HepG2 (cell line): ENCODE measurements around the gene ARVCF. TPM values are rescaled to one million over a fixed set of nuclear protein-coding genes. Genes with fewer than 3 reads are reported as not detected.

Experiments used
- ATAC-seq: fragments of 200-7000 bp; cut with Tn5 transposase; 3 replicates; pipeline ENCODE4 v1.9.1; 2020; ENCODE audit warnings: mild to moderate bottlenecking, moderate library complexity
- BruUV-seq: library from RNA; stranded (reverse); fragments of 400-500 nt; replicated peaks from 2 replicates; lab custom pipeline; 2021; lab: Mats Ljungman, UMichigan
- CTCF ChIA-PET: fragments of 300-600 bp; formaldehyde crosslinking; extraction: SDS; loops from one replicate; lab custom pipeline; 2021; ENCODE audit warnings: low total read pairs, inconsistent platforms, low intra/inter-chr PET ratio; lab: Yijun Ruan, JAX
- POLR2A ChIA-PET: fragments of 350-600 bp; sonication (Branson Sonifier 250); formaldehyde crosslinking; loops from one replicate; lab custom pipeline; 2020; ENCODE audit warnings: antibody characterized with exemption, inconsistent platforms; lab: Yijun Ruan, JAX
- DNase-seq: peaks from one replicate; pipeline ENCODE4 v3.0.0-alpha.2; 2015; ENCODE audit warnings: low spot score
- FAIRE-seq: peaks from 3 replicates; lab custom pipeline; 2011; peaks lifted over from hg19 to GRCh38; lab: Jason Lieb, UNC
- H2AFZ ChIP-seq: one replicate; pipeline ENCODE4 v1.6.1; 2011; ENCODE audit warnings: low read length, inconsistent platforms
- H3K27ac ChIP-seq: fragments of 300-600 bp; 3 replicates; pipeline ENCODE4 v1.8.0; 2011; ENCODE audit warnings: mixed run types, mild to moderate bottlenecking, mixed read lengths, low read length, inconsistent platforms; ENCODE audit not compliant: insufficient read depth; ENCODE audit errors: extremely low read length
- H3K27me3 ChIP-seq, 2 experiments: fragments of 200-600 bp in 1 of 2; 2 replicates in 1 of 2; 3 replicates in 1 of 2; pipeline versions ENCODE4 v1.6.0 to v1.8.0; 2011; ENCODE audit warnings: low read length in 2 of 2, mild to moderate bottlenecking in 2 of 2, moderate library complexity in 2 of 2, inconsistent platforms in 1 of 2; ENCODE audit not compliant: insufficient read depth in 2 of 2, control insufficient read depth in 1 of 2
- H3K36me3 ChIP-seq, 2 experiments: fragments of 200-600 bp in 1 of 2; replicated peaks in 1 of 2; 2 replicates in 1 of 2; 3 replicates in 1 of 2; pipeline versions ENCODE4 v1.5.1 to v1.8.0; 2011; ENCODE audit warnings: low read length in 2 of 2, inconsistent platforms in 1 of 2; ENCODE audit not compliant: insufficient read depth in 2 of 2, control insufficient read depth in 1 of 2
- H3K4me1 ChIP-seq: 2 replicates; pipeline ENCODE4 v1.5.1; 2012; ENCODE audit warnings: low read length, inconsistent platforms; ENCODE audit not compliant: insufficient read depth
- H3K4me2 ChIP-seq: 2 replicates; pipeline ENCODE4 v1.6.0; 2011; ENCODE audit warnings: low read depth, low read length, inconsistent platforms
- H3K4me3 ChIP-seq, 3 experiments: fragments of 200-600 bp in 1 of 3; sonication (generic), shearing (Covaris generic) in 1 of 3; replicated peaks in 1 of 3; 2 replicates each; pipeline ENCODE4 v1.5.1; 2011 to 2016; ENCODE audit warnings: low read length in 3 of 3, inconsistent platforms in 2 of 3, low read depth in 2 of 3, mild to moderate bottlenecking in 2 of 3, control low read depth in 1 of 3, mixed read lengths in 1 of 3; ENCODE audit not compliant: insufficient read depth in 1 of 3
- H3K79me2 ChIP-seq: one replicate; pipeline ENCODE4 v1.6.1; 2011; ENCODE audit warnings: low read length, inconsistent platforms; ENCODE audit not compliant: insufficient read depth
- H3K9ac ChIP-seq: 2 replicates; pipeline ENCODE4 v1.6.0; 2011; ENCODE audit warnings: mild to moderate bottlenecking, low read depth, low read length, inconsistent platforms; ENCODE audit not compliant: insufficient read depth
- H3K9me3 ChIP-seq: 2 replicates; pipeline ENCODE4 v1.5.1; 2012; ENCODE audit warnings: mild to moderate bottlenecking, low read length
- H4K20me1 ChIP-seq: 2 replicates; pipeline ENCODE4 v1.6.0; 2011; ENCODE audit warnings: inconsistent platforms, mild to moderate bottlenecking, low read length, moderate library complexity; ENCODE audit not compliant: insufficient read depth
- ADNP ChIP-seq: sonication (generic); formaldehyde crosslinking; IDR thresholded peaks from 2 replicates; pipeline ENCODE4 v1.4.0; 2020; ENCODE audit warnings: missing genetic modification reagents
- AGO2 ChIP-seq: fragments of 200-400 bp; formaldehyde crosslinking; optimal IDR thresholded peaks from 2 replicates; pipeline ENCODE3; 2017; ENCODE audit warnings: mild to moderate bottlenecking, low read depth, low read length, moderate library complexity
- ATAD3A ChIP-seq: sonication (generic); formaldehyde crosslinking; IDR thresholded peaks from 2 replicates; pipeline ENCODE4 v1.4.0; 2020; ENCODE audit warnings: missing genetic modification reagents
- MTA1 ChIP-seq: sonication (generic); formaldehyde crosslinking; IDR thresholded peaks from 2 replicates; pipeline ENCODE4 v1.4.0; 2020; ENCODE audit warnings: missing genetic modification reagents, mild to moderate bottlenecking, borderline replicate concordance
- NR1H2 ChIP-seq: sonication (generic); formaldehyde crosslinking; IDR thresholded peaks from 2 replicates; pipeline ENCODE4 v1.8.1; 2022; ENCODE audit warnings: low read depth, missing genetic modification reagents, borderline replicate concordance
- PHF8 ChIP-seq: sonication (generic); formaldehyde crosslinking; IDR thresholded peaks from 2 replicates; pipeline ENCODE4 v1.5.0; 2020; ENCODE audit warnings: missing genetic modification reagents
- RFXAP ChIP-seq: sonication (generic); formaldehyde crosslinking; IDR thresholded peaks from 2 replicates; pipeline ENCODE4 v1.4.0; 2020; ENCODE audit warnings: missing genetic modification reagents, borderline replicate concordance
- SRSF9 ChIP-seq: fragments of 200-400 bp; formaldehyde crosslinking; IDR thresholded peaks from 2 replicates; pipeline ENCODE4 v1.6.1; 2018; ENCODE audit warnings: borderline replicate concordance, mild to moderate bottlenecking, low read depth, low read length; ENCODE audit not compliant: insufficient read depth, poor library complexity, severe bottlenecking
- XRCC5 ChIP-seq: fragments of 200-400 bp; formaldehyde crosslinking; optimal IDR thresholded peaks from 2 replicates; pipeline ENCODE3; 2017; ENCODE audit warnings: mild to moderate bottlenecking, low read length
- ZMYM3 ChIP-seq: sonication (generic); formaldehyde crosslinking; IDR thresholded peaks from 2 replicates; pipeline ENCODE4 v1.5.1; 2020; ENCODE audit warnings: mild to moderate bottlenecking, missing genetic modification reagents
- ZNF510 ChIP-seq: sonication (generic); formaldehyde crosslinking; IDR thresholded peaks from 2 replicates; pipeline ENCODE4 v1.4.0; 2020; ENCODE audit warnings: low read depth, mild to moderate bottlenecking, missing genetic modification reagents
- ZNF598 ChIP-seq: sonication (generic); formaldehyde crosslinking; IDR thresholded peaks from 2 replicates; pipeline ENCODE4 v1.5.1; 2020; ENCODE audit warnings: mild to moderate bottlenecking, missing genetic modification reagents, borderline replicate concordance
- ZNF629 ChIP-seq: sonication (generic); formaldehyde crosslinking; conservative IDR thresholded peaks from 2 replicates; pipeline ENCODE4 v1.5.0; 2020; ENCODE audit warnings: missing genetic modification reagents
- ZNF713 ChIP-seq: sonication (generic); formaldehyde crosslinking; IDR thresholded peaks from 2 replicates; pipeline ENCODE4 v1.4.0; 2020; ENCODE audit warnings: mild to moderate bottlenecking, missing genetic modification reagents
- ZNF75D ChIP-seq: sonication (generic); formaldehyde crosslinking; IDR thresholded peaks from 2 replicates; pipeline ENCODE4 v1.8.1; 2023; ENCODE audit warnings: missing genetic modification reagents, mild to moderate bottlenecking, borderline replicate concordance
- WGBS: methylation state at CpG from one replicate; pipeline ENCODE4 v1.1.6; 2017; ENCODE audit warnings: low lambda C conversion rate; 5-methylcytosine and 5-hydroxymethylcytosine counted together
- in situ Hi-C: cut with HindIII; loops from 2 replicates; pipeline ENCODE4 v1.10.0; 2017; ENCODE audit warnings: low pct_unique_long_range_greater_than_20kb; ENCODE audit not compliant: extremely low pct_ligation_motif_present
- intact Hi-C: fragments of 100-400 bp; cut with micrococcal nuclease; formaldehyde crosslinking; loops from one replicate; pipeline ENCODE4 v1.10.0; 2022; ENCODE audit not compliant: unreplicated experiment
- polyA plus RNA-seq, 8 experiments: library from polyadenylated mRNA; depleted of rRNA in 3 of 8; stranded (reverse) in 7 of 8; unstranded in 1 of 8; fragments of >200 nt; fragmentation: Illumina TruSeq in 4 of 8; extraction: Trizol in 4 of 8; gene quantifications; 2 replicates each; pipeline versions ENCODE4 v1.2.1 to v1.2.3, GENCODE V29; 2011 to 2016; ENCODE audit warnings: low read depth in 4 of 8, missing spikeins in 1 of 8, mixed read lengths in 1 of 8; ENCODE audit not compliant: insufficient read depth in 1 of 8
- total RNA-seq, 5 experiments: library from RNA; depleted of rRNA; stranded (reverse); fragments of >200 nt; fragmentation: Illumina TruSeq; extraction: Trizol; gene quantifications; 2 replicates each; pipeline ENCODE4 v1.2.3, GENCODE V29; 2016; ENCODE audit warnings: low read depth in 1 of 5
- TF ChIP-seq, protein P1 (sequence below): sonication (generic); formaldehyde crosslinking; IDR thresholded peaks from 2 replicates; pipeline ENCODE4 v1.4.0; 2020; ENCODE audit warnings: missing genetic modification reagents
- TF ChIP-seq, protein P2 (sequence below): sonication (generic); formaldehyde crosslinking; IDR thresholded peaks from 2 replicates; pipeline ENCODE4 v1.4.0; 2020; ENCODE audit warnings: missing genetic modification reagents

ARVCF gene
- total and polyA plus RNA-seq, 2 of the 13 experiments (the other 11 are each of a cell fraction or from before 2014, with no cell fraction given), result 16.4 to 17.7 TPM

DNA sequence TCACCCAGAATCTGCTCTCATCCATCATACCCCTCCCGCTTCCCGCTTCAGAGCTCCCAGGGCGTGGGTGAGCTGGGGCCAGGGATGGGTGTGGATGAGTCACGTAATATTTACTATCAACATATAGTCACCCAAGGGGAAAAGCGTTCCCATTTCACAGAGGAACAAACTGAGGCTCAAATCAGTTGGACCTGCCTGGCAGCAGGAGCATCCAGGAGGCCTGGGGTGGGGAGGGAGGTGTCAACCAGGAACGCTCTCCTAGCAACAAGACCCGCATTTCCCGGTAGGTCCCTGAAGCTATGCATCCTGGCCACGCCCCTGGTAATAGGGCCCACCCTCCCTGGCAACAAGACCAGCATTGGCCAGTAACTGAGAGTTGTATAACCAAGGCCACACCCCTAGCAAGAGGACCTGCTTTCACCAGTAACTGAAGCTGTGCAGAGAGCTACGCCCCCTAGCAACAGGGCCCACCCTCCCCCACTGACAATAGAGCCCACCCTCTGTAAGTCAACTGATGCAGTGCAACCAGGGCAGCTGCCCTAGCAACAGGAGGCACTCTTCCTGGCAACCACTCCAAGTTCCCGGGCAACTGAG, 42.3 kb downstream of the ARVCF start (continued):
- TF ChIP-seq XRCC5 (peak; percentile 18), ADNP (CRISPR knock-in tag) (peak; percentile 69; the same call in 1 of the 2 replicates), ZNF713 (CRISPR knock-in tag) (no peak), ATAD3A (no peak), RFXAP (CRISPR knock-in tag) (0 out of 2 replicates have a peak, but pooled peaks have one; percentile 73), ZNF629 (CRISPR knock-in tag) (peak; percentile 98), ZMYM3 (peak; percentile 89), MTA1 (0 out of 2 replicates have a peak, but pooled peaks have one; percentile 11)

DNA sequence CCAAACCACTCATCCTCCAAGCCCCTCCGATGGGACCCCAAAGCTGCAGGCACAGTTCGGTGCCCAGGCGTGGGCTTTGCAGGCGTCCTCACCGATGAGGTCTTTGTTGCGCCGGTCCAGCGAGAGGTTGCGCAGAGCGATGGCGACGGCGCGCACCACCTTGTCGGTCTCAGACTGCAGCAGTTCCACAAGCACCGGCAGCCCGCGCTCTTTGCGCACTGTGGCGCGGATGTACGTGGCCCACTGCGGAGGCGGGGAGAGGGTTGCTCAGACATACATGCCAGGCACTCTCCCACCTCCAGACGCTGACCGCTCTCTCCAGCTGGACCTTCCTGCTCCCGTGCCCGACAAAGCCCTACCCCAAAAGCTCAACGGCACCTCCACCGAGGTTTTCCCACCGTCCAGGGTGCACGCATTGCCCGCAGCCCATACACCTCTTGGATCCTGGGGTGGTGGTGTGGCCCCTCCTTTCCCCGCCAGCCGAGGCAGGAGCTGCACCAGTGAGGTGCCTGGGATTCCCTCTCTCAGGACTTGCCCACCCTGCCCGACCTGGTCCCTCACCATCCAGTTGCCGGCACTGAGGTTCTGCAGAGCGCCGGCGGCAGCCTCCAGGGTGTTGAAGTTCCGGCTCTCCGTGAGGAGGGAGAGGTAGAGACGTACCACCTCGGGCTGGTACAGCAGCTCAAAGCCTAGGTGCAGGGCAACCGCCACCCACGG, 42.9 kb downstream of the ARVCF start:
- CTCF ChIA-PET, result no interaction called here
- intact Hi-C loops, result no loop called here
- DNase-seq (no peak), ATAC-seq (no peak), FAIRE-seq (no peak)
- Histone ChIP-seq H3K27me3 (no peaks in the 10 kb centered on the region), H3K79me2 (no peaks in the 10 kb centered on the region), H3K9me3 (no peaks in the 10 kb centered on the region), H3K27ac (no peak overlapping the region), H3K4me2 (no peak overlapping the region), H3K4me1 (peaks cover 37% of the 10 kb centered on the region), H3K36me3 (peaks cover 4 to 7% of the 10 kb centered on the region in 2 experiments; a peak in 2 of 5 replicates), H4K20me1 (no peaks in the 10 kb centered on the region), H2AFZ (no peak overlapping the region), H3K9ac (no peak overlapping the region), H3K4me3 (no peak overlapping the region)
- over 99% methylated on average over 33 of the region's 46 CpGs for WGBS
- in situ Hi-C loops, result loop anchor here (5.0 kb wide), 1 partner anchor 39 kb away; no protein-coding TSS in a partner anchor
- POLR2A ChIA-PET, result interaction anchor here (1.5 kb wide), 1 partner anchor 13 kb away, joined by 5 read pairs; no protein-coding TSS in a partner anchor
- no TSS peak for BruUV-seq
- TF ChIP-seq MTA1 (0 out of 2 replicates have a peak, but pooled peaks have one; percentile 13), SRSF9 (no peak), PHF8 (CRISPR knock-in tag) (0 out of 2 replicates have a peak, but pooled peaks have one; percentile 1), ZNF75D (CRISPR knock-in tag) (no peak), ZNF510 (CRISPR knock-in tag) (no peak), AGO2 (peak; percentile 53), ZNF598 (no peak), NR1H2 (CRISPR knock-in tag) (no peak)
- TF ChIP-seq, protein P1, sequence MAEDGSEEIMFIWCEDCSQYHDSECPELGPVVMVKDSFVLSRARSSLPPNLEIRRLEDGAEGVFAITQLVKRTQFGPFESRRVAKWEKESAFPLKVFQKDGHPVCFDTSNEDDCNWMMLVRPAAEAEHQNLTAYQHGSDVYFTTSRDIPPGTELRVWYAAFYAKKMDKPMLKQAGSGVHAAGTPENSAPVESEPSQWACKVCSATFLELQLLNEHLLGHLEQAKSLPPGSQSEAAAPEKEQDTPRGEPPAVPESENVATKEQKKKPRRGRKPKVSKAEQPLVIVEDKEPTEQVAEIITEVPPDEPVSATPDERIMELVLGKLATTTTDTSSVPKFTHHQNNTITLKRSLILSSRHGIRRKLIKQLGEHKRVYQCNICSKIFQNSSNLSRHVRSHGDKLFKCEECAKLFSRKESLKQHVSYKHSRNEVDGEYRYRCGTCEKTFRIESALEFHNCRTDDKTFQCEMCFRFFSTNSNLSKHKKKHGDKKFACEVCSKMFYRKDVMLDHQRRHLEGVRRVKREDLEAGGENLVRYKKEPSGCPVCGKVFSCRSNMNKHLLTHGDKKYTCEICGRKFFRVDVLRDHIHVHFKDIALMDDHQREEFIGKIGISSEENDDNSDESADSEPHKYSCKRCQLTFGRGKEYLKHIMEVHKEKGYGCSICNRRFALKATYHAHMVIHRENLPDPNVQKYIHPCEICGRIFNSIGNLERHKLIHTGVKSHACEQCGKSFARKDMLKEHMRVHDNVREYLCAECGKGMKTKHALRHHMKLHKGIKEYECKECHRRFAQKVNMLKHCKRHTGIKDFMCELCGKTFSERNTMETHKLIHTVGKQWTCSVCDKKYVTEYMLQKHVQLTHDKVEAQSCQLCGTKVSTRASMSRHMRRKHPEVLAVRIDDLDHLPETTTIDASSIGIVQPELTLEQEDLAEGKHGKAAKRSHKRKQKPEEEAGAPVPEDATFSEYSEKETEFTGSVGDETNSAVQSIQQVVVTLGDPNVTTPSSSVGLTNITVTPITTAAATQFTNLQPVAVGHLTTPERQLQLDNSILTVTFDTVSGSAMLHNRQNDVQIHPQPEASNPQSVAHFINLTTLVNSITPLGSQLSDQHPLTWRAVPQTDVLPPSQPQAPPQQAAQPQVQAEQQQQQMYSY (CRISPR knock-in tag), result no peak
- TF ChIP-seq, protein P2, sequence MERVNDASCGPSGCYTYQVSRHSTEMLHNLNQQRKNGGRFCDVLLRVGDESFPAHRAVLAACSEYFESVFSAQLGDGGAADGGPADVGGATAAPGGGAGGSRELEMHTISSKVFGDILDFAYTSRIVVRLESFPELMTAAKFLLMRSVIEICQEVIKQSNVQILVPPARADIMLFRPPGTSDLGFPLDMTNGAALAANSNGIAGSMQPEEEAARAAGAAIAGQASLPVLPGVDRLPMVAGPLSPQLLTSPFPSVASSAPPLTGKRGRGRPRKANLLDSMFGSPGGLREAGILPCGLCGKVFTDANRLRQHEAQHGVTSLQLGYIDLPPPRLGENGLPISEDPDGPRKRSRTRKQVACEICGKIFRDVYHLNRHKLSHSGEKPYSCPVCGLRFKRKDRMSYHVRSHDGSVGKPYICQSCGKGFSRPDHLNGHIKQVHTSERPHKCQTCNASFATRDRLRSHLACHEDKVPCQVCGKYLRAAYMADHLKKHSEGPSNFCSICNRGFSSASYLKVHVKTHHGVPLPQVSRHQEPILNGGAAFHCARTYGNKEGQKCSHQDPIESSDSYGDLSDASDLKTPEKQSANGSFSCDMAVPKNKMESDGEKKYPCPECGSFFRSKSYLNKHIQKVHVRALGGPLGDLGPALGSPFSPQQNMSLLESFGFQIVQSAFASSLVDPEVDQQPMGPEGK, result no peak
